BLaER1 treated with 17β-estradiol and CSF1 and Interleukin-3, amounts not matched to agents 10 nM and 100 nM (cell line): Measurements from ENCODE around the gene COPZ1.
"Not testable (repeated sequence)": the region's sequence is repeated elsewhere in the genome, so short reads cannot be mapped to it uniquely, and the experiment has no call there.

Experiments used
- H3K27ac ChIP-seq, 11 experiments: shearing (Covaris generic); formaldehyde crosslinking; 2 replicates each; pipeline ENCODE4 v1.8.1; 2022
- H3K27me3 ChIP-seq, 11 experiments: shearing (Covaris generic); formaldehyde crosslinking; 2 replicates each; pipeline ENCODE4 v1.8.1; 2022
- H3K36me3 ChIP-seq, 11 experiments: shearing (Covaris generic); formaldehyde crosslinking; 2 replicates each; pipeline ENCODE4 v1.8.1; 2022
- H3K4me1 ChIP-seq, 10 experiments: shearing (Covaris generic); formaldehyde crosslinking; 2 replicates each; pipeline ENCODE4 v1.8.1; 2022
- H3K4me2 ChIP-seq, 11 experiments: shearing (Covaris generic); formaldehyde crosslinking; 2 replicates each; pipeline ENCODE4 v1.8.1; 2022
- H3K4me3 ChIP-seq, 10 experiments: shearing (Covaris generic); formaldehyde crosslinking; 2 replicates each; pipeline ENCODE4 v1.8.1; 2022
- H3K9ac ChIP-seq, 11 experiments: shearing (Covaris generic); formaldehyde crosslinking; 2 replicates each; pipeline ENCODE4 v1.8.1; 2022
- H3K9me3 ChIP-seq, 11 experiments: shearing (Covaris generic); formaldehyde crosslinking; replicated peaks in 1 of 11; 2 replicates each; pipeline ENCODE4 v1.8.1; 2022
- H4K20me1 ChIP-seq, 11 experiments: shearing (Covaris generic); formaldehyde crosslinking; 2 replicates each; pipeline ENCODE4 v1.8.1; 2022
- Cebpa-rat ChIP-seq, 11 experiments: shearing (Covaris generic); IDR thresholded peaks; 2 replicates each; pipeline ENCODE4 v1.8.1; 2022

Gene COPZ1

GRCh38 chr12:54282949-54283593 lies 41.9 kb upstream of the COPZ1 start:
- Histone ChIP-seq H3K36me3 (peaks cover 65 to 80% (median 71%) of the 10 kb centered on the region in 11 experiments), H3K27ac (peak overlapping the region; percentile 5 to 100 (median 96); a peak in 19 of 22 replicates), H3K4me3 (peak overlapping the region; percentile 62 to 88 (median 82)), H4K20me1 (peaks cover 66 to 74% (median 70%) of the 10 kb centered on the region in 11 experiments), H3K4me2 (peak overlapping the region; percentile 90 to 98 (median 95)), H3K27me3 (no peaks in the 10 kb centered on the region), H3K9ac (peak overlapping the region; percentile 91 to 100 (median 98)), H3K9me3 (no peaks in the 10 kb centered on the region), H3K4me1 (peaks cover 17 to 65% (median 35%) of the 10 kb centered on the region in 10 experiments)
- TF ChIP-seq Cebpa-rat (IDR thresholded peaks at IDR 0.05) = no peak

- H3K27ac ChIP-seq = peak overlapping the region in 10 of 11 experiments; percentile 3 to 100 (median 96); a peak in 15 of 22 replicates
- not testable (repeated sequence) for H3K9me3 ChIP-seq, H3K27me3 ChIP-seq
- peak overlapping the region; percentile 90 to 98 (median 95) for H3K4me2 ChIP-seq
- peaks cover 74 to 83% (median 80%) of the 10 kb centered on the region in 11 experiments for H3K36me3 ChIP-seq
- H3K4me3 ChIP-seq = peak overlapping the region; percentile 62 to 88 (median 82)
- peaks cover 75 to 84% (median 80%) of the 10 kb centered on the region in 11 experiments for H4K20me1 ChIP-seq
- peaks cover 27 to 68% (median 42%) of the 10 kb centered on the region in 10 experiments for H3K4me1 ChIP-seq
- H3K9ac ChIP-seq = peak overlapping the region; percentile 91 to 100 (median 98)
Observed at GRCh38 chr12:54284070-54284780, 40.7 kb upstream of the COPZ1 start.

GRCh38 chr12:54285150-54286041 lies 39.5 kb upstream of the COPZ1 start:
- TF ChIP-seq Cebpa-rat (IDR thresholded peaks at IDR 0.05) = no peak
- H3K9ac ChIP-seq = peak overlapping the region; percentile 69 to 100 (median 95); a peak in 21 of 22 replicates
- peaks cover 34 to 80% (median 51%) of the 10 kb centered on the region in 10 experiments for H3K4me1 ChIP-seq
- peak overlapping the region in 10 of 11 experiments; percentile 30 to 99 (median 42); a peak in 15 of 22 replicates for H3K27ac ChIP-seq
- H3K4me3 ChIP-seq = peak overlapping the region; percentile 24 to 88 (median 82); a peak in 18 of 20 replicates
- no peaks in the 10 kb centered on the region for H3K27me3 ChIP-seq
- no peaks in the 10 kb centered on the region for H3K9me3 ChIP-seq
- H4K20me1 ChIP-seq = peaks cover 75 to 95% (median 87%) of the 10 kb centered on the region in 11 experiments
- H3K36me3 ChIP-seq = peaks cover 74 to 93% (median 85%) of the 10 kb centered on the region in 11 experiments
- H3K4me2 ChIP-seq = peak overlapping the region; percentile 86 to 98 (median 97)

- Histone ChIP-seq H3K36me3 (peaks cover 70 to 100% (median 91%) of the 10 kb centered on the region in 11 experiments), H3K4me2 (peak overlapping the region; percentile 50 to 98 (median 97); a peak in 21 of 22 replicates)
Observed at GRCh38 chr12:54286042-54287030, 38.6 kb upstream of the COPZ1 start.

GRCh38 chr12:54287261-54288157 lies 37.4 kb upstream of the COPZ1 start:
- Histone ChIP-seq H4K20me1 (peaks cover 59 to 100% (median 94%) of the 10 kb centered on the region in 11 experiments), H3K9ac (peak overlapping the region in 7 of 11 experiments; percentile 15 to 90 (median 26); a peak in 12 of 22 replicates), H3K27ac (peak overlapping the region in 9 of 11 experiments; percentile 11 to 79 (median 63); a peak in 15 of 22 replicates)

More at GRCh38 chr12:54286042-54287030, 38.6 kb upstream of the COPZ1 start:
- H3K9me3 ChIP-seq = no peaks in the 10 kb centered on the region
- peaks cover 34 to 86% (median 60%) of the 10 kb centered on the region in 10 experiments for H3K4me1 ChIP-seq
- no peaks in the 10 kb centered on the region for H3K27me3 ChIP-seq
- H3K9ac ChIP-seq = peak overlapping the region in 10 of 11 experiments; percentile 35 to 100 (median 52); a peak in 16 of 22 replicates
- H4K20me1 ChIP-seq = peaks cover 71 to 100% (median 94%) of the 10 kb centered on the region in 11 experiments
- H3K27ac ChIP-seq = peak overlapping the region in 10 of 11 experiments; percentile 11 to 71 (median 40); a peak in 16 of 22 replicates
- TF ChIP-seq Cebpa-rat (IDR thresholded peaks at IDR 0.05) = no peak
- H3K4me3 ChIP-seq = peak overlapping the region in 7 of 10 experiments; percentile 36 to 83 (median 45); a peak in 13 of 20 replicates

GRCh38 chr12:54292083-54292930 lies 32.6 kb upstream of the COPZ1 start:
- H3K36me3 ChIP-seq = peaks cover 11 to 100% (median 79%) of the 10 kb centered on the region in 11 experiments
- TF ChIP-seq Cebpa-rat (IDR thresholded peaks at IDR 0.05) = no peak
- H3K9me3 ChIP-seq = no peaks in the 10 kb centered on the region
- H3K4me1 ChIP-seq = peaks cover 12 to 100% (median 92%) of the 10 kb centered on the region in 10 experiments; a peak in 19 of 20 replicates
- H3K9ac ChIP-seq = peak overlapping the region in 6 of 11 experiments; percentile 34 to 90 (median 60); a peak in 9 of 22 replicates
- H4K20me1 ChIP-seq = peaks cover 11 to 99% (median 58%) of the 10 kb centered on the region in 11 experiments; a peak in 21 of 22 replicates
- no peaks in the 10 kb centered on the region for H3K27me3 ChIP-seq
- H3K4me2 ChIP-seq = peak overlapping the region in 7 of 11 experiments; percentile 42 to 99 (median 97); a peak in 12 of 22 replicates
- peak overlapping the region in 8 of 11 experiments; percentile 5 to 78 (median 56); a peak in 10 of 22 replicates for H3K27ac ChIP-seq
- peak overlapping the region in 4 of 10 experiments; percentile 21 to 90 (median 61); a peak in 7 of 20 replicates for H3K4me3 ChIP-seq

More at GRCh38 chr12:54287261-54288157, 37.4 kb upstream of the COPZ1 start:
- no peak overlapping the region for H3K4me3 ChIP-seq
- H3K4me2 ChIP-seq = peak overlapping the region in 8 of 11 experiments; percentile 2 to 99 (median 97); a peak in 9 of 22 replicates
- H3K9me3 ChIP-seq = no peaks in the 10 kb centered on the region
- H3K27me3 ChIP-seq = no peaks in the 10 kb centered on the region
- peaks cover 34 to 91% (median 72%) of the 10 kb centered on the region in 10 experiments for H3K4me1 ChIP-seq
- H3K36me3 ChIP-seq = peaks cover 58 to 100% (median 91%) of the 10 kb centered on the region in 11 experiments
- no peak for TF ChIP-seq Cebpa-rat (IDR thresholded peaks at IDR 0.05)
